ENCODE measurements around the gene PCDHA13. TPM values are rescaled to one million over a fixed set of nuclear protein-coding genes. Genes with fewer than 3 reads are reported as not detected.

Gene PCDHA13
- total RNA-seq, 2 donors from 2014 or later = 0.12 TPM; not detected in 1

Other genes with a start within 250 kb of the PCDHA13 start
- 10 to 100 TPM; 35.5 to 65.7 TPM for gene CD14, start 248.9 kb upstream of the PCDHA13 start, total RNA-seq
- 10 to 100 TPM; 11.4 to 16.1 TPM for gene TMCO6, start 242.7 kb upstream of the PCDHA13 start, total RNA-seq
- gene NDUFA2, start 234.5 kb upstream of the PCDHA13 start, total RNA-seq = 10 to 100 TPM; 88.1 to 89.3 TPM
- 10 to 100 TPM; 60.4 to 77.4 TPM for gene IK, start 234.3 kb upstream of the PCDHA13 start, total RNA-seq
- 10 to 100 TPM; 38.2 to 46.3 TPM for gene WDR55, start 217.2 kb upstream of the PCDHA13 start, total RNA-seq
- gene DND1, start 208.5 kb upstream of the PCDHA13 start, total RNA-seq = 1 to 10 TPM in 1 of 2 donors, under 1 TPM in 1; 0.78 to 1.0 TPM
- 10 to 100 TPM; 48.6 to 53.7 TPM for gene HARS1, start 190.8 kb upstream of the PCDHA13 start, total RNA-seq
- 10 to 100 TPM; 37.6 to 38.9 TPM for gene HARS2, start 190.7 kb upstream of the PCDHA13 start, total RNA-seq
- 10 to 100 TPM; 41.4 to 49.9 TPM for gene ZMAT2, start 181.7 kb upstream of the PCDHA13 start, total RNA-seq
- gene PCDHA1, start 96.0 kb upstream of the PCDHA13 start, total RNA-seq = not detected
- gene PCDHA2, start 87.3 kb upstream of the PCDHA13 start, total RNA-seq = not detected
- under 1 TPM; 0.06 to 0.28 TPM for gene PCDHA3, start 81.1 kb upstream of the PCDHA13 start, total RNA-seq
- 1 to 10 TPM in 1 of 2 donors, under 1 TPM in 1; 0.39 to 1.1 TPM for gene PCDHA4, start 75.1 kb upstream of the PCDHA13 start, total RNA-seq
- gene PCDHA5, start 60.5 kb upstream of the PCDHA13 start, total RNA-seq = under 1 TPM; 0.06 to 0.09 TPM
- under 1 TPM; 0.22 to 0.31 TPM for gene PCDHA6, start 54.2 kb upstream of the PCDHA13 start, total RNA-seq
- under 1 TPM; 0.17 to 0.27 TPM for gene PCDHA7, start 47.9 kb upstream of the PCDHA13 start, total RNA-seq
- not detected for gene PCDHA8, start 40.9 kb upstream of the PCDHA13 start, total RNA-seq
- gene PCDHA9, start 33.7 kb upstream of the PCDHA13 start, total RNA-seq = under 1 TPM; 0.08 to 0.15 TPM
- under 1 TPM; 0.20 to 0.24 TPM for gene PCDHA10, start 26.2 kb upstream of the PCDHA13 start, total RNA-seq
- under 1 TPM; 0.08 to 0.09 TPM for gene PCDHA11, start 13.2 kb upstream of the PCDHA13 start, total RNA-seq
- under 1 TPM; 0.08 to 0.18 TPM for gene PCDHA12, start 6.8 kb upstream of the PCDHA13 start, total RNA-seq
- under 1 TPM; 0.15 to 0.28 TPM for gene PCDHAC1, start 44.2 kb downstream of the PCDHA13 start, total RNA-seq
- under 1 TPM; 0.47 to 0.58 TPM for gene PCDHAC2, start 84.4 kb downstream of the PCDHA13 start, total RNA-seq
- gene PCDHB1, start 169.2 kb downstream of the PCDHA13 start, total RNA-seq = not detected
- gene PCDHB2, start 212.5 kb downstream of the PCDHA13 start, total RNA-seq = 1 to 10 TPM; 1.1 to 1.2 TPM
- gene PCDHB3, start 218.3 kb downstream of the PCDHA13 start, total RNA-seq = 1 to 10 TPM in 1 of 2 donors, under 1 TPM in 1; 0.73 to 1.4 TPM
- gene PCDHB4, start 239.7 kb downstream of the PCDHA13 start, total RNA-seq = under 1 TPM; 0.46 to 0.81 TPM